ENCODE measurements around the gene MAL.

Gene MAL

DNA sequence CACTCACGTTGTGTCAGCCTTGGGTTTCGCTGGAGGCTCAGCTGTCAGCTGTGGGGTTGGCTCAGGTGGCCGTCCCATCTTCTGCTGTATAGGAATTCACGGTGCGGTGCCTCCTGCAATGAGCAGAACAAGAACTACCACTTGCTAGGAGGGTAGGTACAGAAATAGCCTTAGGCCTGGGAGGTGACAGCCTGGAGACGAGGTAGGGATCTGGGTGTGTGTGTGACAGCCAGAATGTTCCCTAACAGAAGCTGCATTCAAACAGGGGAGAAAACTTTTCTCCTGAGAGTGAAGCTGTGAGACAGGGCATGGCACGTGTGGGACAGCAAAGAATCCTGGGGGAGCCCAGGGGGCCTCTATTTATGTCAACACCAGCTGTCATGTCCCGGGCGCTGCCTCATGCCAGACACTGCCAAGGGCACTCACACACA lies 8.4 kb upstream of the MAL start:
- DNase-seq (ENCODE audit: extremely low read depth, low read depth), result no peak
- no peak for TF ChIP-seq CTCF (IDR thresholded peaks at IDR 0.05; ENCODE audit: low read depth, low read length)

- no peak for DNase-seq (ENCODE audit: extremely low read depth, low read depth)
- TF ChIP-seq CTCF (IDR thresholded peaks at IDR 0.05; ENCODE audit: low read depth, low read length), result no peak
These were observed 7.7 kb upstream of the MAL start for GRCh38 chr2:95017836-95018235.

GRCh38 chr2:95018301-95018700 lies 7.2 kb upstream of the MAL start:
- DNase-seq (ENCODE audit: extremely low read depth, low read depth), result no peak
- no peak for TF ChIP-seq CTCF (IDR thresholded peaks at IDR 0.05; ENCODE audit: low read depth, low read length)

GRCh38 chr2:95018861-95019550 lies 6.5 kb upstream of the MAL start:
- TF ChIP-seq CTCF (IDR thresholded peaks at IDR 0.05; ENCODE audit: low read depth, low read length), result no peak
- no peak for DNase-seq (ENCODE audit: extremely low read depth, low read depth)

DNA sequence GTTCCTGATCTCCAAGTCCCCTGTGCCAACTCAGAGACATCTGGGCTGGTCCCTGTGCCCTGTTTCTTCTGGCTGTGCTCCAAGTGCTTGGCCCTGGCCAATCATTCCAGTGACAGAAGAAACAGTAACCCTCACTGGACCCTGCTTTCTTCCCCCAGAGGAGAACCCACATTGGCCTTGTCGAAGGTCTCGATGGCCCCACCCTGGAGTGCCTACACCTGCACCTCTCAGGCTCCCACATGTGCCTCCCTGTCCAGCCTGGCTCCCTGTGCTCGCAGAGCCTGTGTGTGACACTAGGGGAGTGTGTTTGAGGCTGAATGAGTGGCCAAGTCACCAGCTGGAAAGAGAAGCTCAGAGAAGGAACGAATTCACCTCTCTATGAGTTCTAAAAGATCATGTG lies 5.9 kb upstream of the MAL start:
- no peak for DNase-seq (ENCODE audit: extremely low read depth, low read depth)
- no peak for TF ChIP-seq CTCF (IDR thresholded peaks at IDR 0.05; ENCODE audit: low read depth, low read length)

DNA sequence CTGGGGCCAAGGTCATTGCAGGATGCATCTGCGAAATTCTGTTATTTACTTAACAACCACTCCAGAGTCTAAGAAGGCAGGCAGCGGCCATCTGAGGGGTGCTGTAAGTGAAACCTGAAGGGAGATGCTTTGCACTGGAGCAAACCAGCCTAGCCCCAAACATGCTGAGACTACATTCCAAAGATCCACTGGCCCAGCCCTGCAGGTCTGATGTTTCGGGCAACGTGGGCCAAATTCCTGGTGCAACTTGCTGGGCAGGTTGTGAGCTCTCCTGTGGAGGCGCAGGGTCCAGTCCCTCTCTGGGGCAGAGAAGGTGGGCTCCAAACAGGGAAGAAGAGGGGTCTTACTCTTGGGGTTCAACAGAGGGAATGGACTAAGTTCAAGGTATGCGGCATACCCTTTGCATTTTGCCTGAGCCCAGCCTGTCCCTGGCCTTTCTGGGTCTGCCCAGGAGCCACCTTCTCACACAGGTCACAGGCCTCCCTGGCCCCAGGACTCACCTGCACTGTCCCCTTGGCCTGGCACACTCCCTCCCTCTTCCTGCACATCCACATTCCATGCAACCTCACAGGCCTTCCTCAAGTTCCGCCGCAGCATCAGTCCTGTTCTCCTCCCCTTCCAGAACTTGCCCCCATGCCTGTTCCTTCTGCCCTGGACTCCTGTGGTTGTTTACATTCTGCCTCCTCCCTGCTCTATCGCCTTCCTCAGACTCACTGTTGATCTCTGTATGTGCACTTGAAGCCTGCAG lies 5.1 kb upstream of the MAL start:
- DNase-seq (ENCODE audit: extremely low read depth, low read depth), result no peak
- TF ChIP-seq CTCF (IDR thresholded peaks at IDR 0.05; ENCODE audit: low read depth, low read length), result no peak

DNA sequence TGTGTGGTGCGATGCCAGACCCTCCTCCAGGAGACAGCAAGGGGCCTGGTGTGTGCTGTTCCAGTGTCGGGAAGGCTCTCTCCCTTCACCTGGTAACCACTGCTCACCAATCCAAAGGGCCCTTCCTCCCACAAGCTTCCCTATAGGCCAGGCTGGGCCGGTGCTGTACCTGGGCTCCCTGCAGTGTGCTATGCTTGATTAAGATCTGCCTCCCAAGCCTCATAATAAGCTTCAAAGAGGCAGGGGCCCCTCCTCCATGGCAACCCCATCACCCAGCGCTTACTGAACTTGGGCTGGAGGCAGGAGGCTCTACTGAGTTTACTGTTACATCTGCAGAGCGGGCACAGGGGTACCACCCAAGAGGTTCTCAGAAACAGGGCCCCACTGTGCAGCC lies 4.5 kb upstream of the MAL start:
- DNase-seq (ENCODE audit: extremely low read depth, low read depth), result no peak
- no peak for TF ChIP-seq CTCF (IDR thresholded peaks at IDR 0.05; ENCODE audit: low read depth, low read length)
